Dermis microvascular lymphatic vessel endothelial cell (primary cell): Measurements from ENCODE around the gene DRAM1. TPM values are rescaled to one million over a fixed set of nuclear protein-coding genes. Genes with fewer than 3 reads are reported as not detected.
A peak's percentile ranks its signal among the peaks of the same experiment; 100 is the strongest.
"Not testable (repeated sequence)": the region's sequence is repeated elsewhere in the genome, so short reads cannot be mapped to it uniquely, and the experiment has no call there.

Source experiments
- DNase-seq, 2 donors: peaks; one replicate each; pipeline versions ENCODE4 v3.0.0 to v3.0.0-alpha.2; 2010; ENCODE audit warnings: low read depth in 2 of 2
- total RNA-seq: library from RNA; depleted of rRNA; stranded (reverse); fragments of >200 nt; gene quantifications from 2 replicates; pipeline ENCODE4 v1.2.1, GENCODE V29; 2014

DRAM1 gene
- total RNA-seq, 1 donor from 2014 or later, result 31.5 TPM

- DNase-seq, result no peak
Observed at GRCh38 chr12:101859664-101860607, 17.4 kb upstream of the DRAM1 start.

DNA sequence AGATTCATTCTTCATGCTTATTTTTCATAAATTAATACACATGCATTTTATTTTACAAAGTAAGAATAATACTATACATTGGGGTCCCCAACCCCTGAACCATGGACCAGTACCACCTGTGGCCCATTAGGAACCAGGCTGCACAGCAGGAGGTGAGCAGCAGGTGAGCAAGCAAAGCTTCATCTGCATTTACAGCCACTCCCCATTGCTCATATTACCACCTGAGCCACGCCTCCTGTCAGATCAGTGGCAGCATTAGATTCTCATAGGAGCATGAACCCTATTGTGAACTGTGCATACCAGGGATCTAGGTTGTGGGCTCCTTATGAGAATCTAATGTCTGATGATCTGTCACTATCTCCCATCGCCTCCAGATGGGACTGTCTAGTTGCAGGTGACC is 15.7 kb upstream of the DRAM1 start:
- DNase-seq, result not testable (repeated sequence)

DNA sequence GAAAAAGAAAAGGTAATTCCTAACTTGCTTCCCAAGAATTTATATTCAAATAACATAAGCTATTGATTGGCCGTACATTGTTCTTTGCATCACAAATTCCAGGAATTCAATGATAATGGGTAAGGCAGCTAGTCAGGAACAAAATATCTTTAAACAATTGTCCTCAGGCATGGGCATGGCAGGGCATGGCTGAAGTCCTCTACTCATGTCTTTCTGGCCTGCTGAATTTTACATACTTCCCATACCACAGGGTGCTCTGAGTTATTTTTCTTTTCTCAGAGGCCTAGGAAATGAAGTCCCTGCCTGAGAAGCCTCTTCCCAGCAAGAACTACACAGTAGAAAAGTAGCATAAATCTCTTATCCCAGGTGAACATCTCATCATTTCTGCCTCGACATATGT is 15.1 kb upstream of the DRAM1 start:
- no peak for DNase-seq

DNA sequence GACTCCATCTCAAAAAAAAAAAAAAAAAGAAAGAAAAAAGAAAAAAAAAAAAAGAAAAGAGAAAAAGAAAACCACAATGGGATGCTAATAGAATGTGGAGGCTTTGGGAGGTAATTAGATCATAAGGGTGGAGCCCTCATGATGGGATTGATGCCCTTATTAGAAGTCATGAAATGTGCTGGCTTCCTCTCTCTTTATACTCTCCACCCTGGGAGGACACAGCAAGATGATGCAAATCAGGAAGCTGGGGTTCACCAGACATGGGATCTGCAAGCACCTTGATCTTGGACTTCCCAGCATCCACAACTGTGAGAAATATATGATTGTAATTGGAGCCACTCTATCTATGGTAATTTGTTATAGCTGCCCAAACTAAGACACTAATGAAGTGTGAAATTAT is 13.4 kb upstream of the DRAM1 start:
- DNase-seq, result no peak

DNA sequence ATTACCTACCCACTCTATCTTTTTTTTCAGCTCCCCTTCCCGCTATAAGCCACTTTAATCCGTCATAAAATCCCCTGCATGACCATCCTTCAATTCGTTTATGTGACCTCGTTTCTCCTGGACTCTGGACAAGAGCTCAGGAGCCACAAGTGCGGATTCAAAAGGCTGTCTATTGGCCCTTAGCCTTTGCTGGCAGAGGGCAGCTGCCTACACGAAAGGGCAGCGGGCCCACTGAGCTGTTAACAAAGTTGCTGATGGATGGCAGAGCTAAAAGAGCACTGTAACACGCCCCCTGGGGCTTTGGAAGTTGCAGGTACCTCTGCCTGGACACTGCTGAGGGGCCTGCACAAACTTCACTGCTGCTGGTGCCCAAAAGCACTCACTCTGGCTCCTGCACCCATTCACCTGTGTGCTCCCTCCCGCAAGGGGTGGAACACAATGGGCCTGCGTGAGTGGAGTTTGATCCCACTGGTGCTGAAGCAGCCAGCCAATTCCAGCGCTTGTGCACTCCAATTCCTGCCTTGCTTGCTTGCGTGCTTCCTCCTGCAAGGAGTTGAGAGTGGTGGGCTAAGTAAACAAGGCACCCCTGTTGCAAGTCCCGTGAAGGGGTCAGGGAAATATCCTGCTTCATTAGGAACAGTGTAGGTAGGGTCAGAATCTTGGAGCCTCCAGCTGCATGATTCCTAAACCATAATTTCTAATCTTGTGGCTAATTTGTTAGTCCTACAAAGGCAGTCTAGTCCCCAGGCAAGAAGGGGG is 10.6 kb upstream of the DRAM1 start:
- DNase-seq, result no peak

GRCh38 chr12:101867619-101868018 is 9.8 kb upstream of the DRAM1 start:
- DNase-seq, result not testable (repeated sequence)

DNA sequence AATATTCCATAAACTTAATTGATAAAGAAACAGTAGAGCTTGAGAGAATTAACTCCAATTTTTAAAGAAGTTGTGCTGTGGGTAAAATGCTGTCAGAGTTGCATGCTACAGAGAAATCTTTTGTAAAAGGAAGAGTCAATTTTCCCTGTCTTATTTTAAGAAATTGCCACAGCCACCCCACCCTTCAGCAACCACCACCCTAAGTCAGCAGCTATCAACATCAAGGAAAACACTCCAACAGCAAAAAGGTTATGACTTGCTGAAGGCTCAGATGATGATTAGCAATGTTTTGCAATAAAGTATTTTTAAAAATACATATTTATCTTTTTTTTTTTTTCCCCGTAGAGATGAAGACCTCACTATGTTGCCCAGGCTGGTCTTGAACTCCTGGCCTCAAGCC is 6.5 kb upstream of the DRAM1 start:
- no peak for DNase-seq

DNA sequence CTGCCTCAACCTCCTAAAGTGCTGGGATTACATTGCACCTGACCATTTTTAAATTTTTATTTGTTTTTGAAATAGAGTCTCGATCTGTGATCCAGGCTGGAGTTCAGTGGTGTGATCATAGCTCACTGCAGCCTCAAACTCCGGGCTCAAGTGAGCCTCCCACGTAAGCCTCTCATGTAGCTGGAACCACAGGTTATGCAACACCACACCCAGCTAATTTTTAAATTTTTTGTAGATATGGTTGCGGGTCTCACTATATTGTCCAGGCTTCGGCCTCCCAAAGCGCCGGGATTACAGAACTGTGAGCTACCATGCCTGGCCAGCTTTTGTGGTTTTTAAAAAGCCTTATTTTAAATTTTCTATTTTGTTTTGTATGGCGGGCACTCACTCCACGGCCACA is 2.2 kb upstream of the DRAM1 start:
- no peak for DNase-seq

DNA sequence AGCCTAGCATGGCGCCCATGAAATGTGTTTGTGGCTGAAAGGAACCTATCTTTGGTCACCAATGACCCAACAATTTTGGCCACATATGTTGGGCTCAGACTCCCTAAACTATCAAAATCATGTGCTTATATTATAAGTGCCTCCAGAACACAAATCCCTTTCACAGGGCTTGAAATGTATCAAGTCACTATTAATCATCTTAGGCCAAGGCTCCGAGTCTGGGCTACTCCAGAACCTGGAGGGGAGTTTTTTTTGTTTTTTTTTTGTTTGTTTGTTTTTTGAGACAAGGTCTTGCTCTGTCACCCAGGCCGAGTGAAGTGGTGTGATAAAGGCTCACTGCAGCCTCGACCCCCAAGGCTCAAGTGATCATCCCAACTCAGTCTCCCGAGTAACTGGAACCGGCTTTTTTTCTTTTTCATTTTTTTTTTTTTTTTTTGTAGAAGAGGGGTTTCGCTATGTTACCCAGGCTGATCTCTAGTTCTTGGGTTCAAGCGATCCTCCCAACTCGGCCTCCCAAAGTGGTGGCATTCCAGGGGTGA is 989 bp upstream of the DRAM1 start:
- DNase-seq, result peak in 1 of 2 donors; percentile 8

DNA sequence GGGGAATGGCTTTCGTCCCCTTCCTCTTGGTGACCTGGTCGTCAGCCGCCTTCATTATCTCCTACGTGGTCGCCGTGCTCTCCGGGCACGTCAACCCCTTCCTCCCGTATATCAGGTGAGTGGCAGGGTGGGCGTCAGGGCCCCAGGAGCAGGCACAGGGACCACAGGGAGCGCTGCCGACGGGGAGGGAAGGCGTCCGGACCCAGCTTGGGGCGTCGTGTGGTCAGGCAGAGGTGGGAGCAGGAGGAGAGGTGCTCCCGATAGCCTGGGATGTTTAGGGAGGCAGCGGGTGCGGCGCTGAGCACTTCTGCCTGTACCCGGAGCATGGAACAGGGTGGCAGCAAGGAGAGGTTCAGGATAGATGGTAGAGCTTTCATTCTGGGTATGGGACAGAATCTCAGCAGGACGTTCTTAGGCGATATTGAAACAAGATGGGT is 444 bp downstream of the DRAM1 start:
- DNase-seq, result peak in 1 of 2 donors; percentile 40

DNA sequence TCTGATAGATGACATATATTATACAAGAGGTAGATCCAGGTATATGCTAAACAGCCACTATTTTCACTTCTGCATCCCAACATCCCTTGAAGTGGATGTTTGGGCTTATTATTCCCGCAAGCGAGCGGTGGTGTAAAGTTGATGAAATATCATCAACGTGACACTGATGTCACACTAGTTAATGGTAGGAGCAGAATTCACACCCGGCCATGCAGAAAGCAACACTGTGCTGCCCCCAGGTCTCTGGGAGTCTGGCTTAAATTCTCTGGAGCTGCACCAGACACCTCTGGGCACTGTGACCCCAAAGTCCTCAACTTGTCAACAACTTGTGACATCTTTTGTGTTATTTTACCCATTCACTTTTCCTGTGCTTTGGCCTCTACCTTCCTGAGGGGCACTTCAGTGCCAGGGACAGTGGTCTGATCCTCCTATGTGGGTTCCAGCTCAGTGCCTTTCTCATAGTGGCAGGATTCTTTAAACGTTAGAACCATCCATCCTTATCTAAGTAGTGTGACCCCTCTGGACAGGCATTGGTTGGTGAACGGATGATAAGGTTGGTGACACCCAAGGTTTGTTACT is 952 bp downstream of the DRAM1 start:
- DNase-seq, result peak in 1 of 2 donors; percentile 30

- no peak for DNase-seq
Observed at GRCh38 chr12:101880769-101881168, 3.4 kb downstream of the DRAM1 start.

- DNase-seq, result no peak
Observed at GRCh38 chr12:101881228-101881627, 3.8 kb downstream of the DRAM1 start.

DNA sequence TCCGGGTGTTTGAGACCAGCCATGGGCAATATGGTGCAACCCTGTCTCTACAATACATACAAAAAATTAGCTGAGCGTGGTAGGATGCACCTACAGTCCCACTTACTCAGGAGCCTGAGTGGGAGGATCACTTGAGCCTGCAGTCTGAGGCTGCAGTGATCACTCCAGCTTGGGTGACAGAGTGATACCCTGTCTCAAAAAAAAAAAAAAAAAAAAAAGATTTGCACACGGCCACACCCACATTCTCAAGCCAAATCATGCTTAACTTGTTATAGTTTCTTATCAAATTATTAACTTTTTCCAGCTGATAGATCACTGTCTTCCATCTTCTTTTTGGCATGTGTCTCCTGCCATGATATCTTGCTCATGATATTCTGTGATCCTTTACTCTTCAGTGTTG is 6.8 kb downstream of the DRAM1 start:
- no peak for DNase-seq

GRCh38 chr12:101884781-101885340 is 7.5 kb downstream of the DRAM1 start:
- DNase-seq, result not testable (repeated sequence)

GRCh38 chr12:101885912-101886561 is 8.7 kb downstream of the DRAM1 start:
- DNase-seq, result no peak

DNA sequence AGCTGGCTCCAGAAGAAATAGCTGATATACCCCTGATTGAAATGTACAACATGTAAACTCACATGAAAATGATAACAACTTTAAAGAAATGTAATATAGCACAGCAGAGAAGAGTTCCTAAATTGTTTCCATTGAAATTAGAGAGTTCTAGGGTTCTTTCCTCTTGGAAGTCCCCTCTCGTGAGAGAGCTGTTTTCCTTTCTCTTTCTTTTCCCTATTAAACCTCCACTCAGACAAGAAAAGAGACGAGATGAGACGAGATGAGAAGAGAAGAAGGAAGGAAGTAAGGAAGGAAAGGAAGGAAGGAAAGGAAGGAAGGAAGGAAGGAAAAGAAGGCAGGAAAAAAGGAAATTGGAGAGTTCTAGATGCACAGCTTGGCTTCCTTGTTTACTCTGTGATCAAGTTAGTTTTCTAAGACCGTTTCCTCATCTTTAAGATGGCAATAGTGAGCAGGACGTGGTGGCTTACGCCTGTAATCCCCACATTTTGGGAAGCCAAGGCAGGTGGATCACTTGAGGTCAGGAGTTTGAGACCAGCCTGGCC is 11.9 kb downstream of the DRAM1 start:
- DNase-seq, result no peak

GRCh38 chr12:101891462-101891971 is 14.1 kb downstream of the DRAM1 start:
- DNase-seq, result peak; percentile 74 to 80

DNA sequence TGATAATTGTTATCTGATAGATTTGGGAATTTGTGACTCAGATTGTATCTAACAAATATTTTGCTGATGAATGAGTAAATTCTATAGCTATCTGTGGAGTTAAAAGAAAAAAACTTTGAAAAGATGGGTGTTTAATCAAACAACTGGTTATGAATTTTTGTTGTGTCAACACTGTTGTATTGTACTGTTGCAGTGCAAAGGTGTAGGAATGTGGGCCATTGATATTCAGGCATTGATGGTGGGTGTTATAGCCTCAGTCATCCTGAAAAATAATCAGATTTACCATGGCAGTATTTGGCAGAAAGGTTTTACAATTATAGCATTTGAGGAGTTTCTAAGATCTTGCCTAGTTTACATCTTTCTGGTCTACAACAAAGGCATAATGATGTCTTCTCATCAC is 15.4 kb downstream of the DRAM1 start:
- no peak for DNase-seq

GRCh38 chr12:101901777-101902176 is 24.4 kb downstream of the DRAM1 start:
- no peak for DNase-seq

DNA sequence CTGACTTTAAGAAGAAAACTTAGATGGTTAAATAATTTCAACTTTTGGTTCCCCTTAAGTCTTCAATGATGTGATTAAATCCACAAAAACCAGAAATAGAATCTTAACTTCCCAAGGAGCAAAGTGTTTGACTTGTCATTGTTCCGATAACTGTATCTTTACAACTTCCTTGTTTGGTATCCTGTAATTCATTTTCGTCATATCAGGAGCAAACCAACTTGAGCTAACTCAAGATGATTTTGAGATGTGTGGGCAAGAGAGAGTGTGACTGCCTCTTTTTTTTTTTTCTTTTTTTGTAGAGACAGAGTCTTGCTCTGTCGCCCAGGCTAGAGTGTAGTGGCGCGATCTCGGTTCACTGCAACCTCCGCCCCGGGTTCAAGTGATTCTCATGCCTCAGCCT is 25.3 kb downstream of the DRAM1 start:
- DNase-seq, result no peak
